ENCODE data around the gene ABCG1.

The ABCG1 gene

DNA sequence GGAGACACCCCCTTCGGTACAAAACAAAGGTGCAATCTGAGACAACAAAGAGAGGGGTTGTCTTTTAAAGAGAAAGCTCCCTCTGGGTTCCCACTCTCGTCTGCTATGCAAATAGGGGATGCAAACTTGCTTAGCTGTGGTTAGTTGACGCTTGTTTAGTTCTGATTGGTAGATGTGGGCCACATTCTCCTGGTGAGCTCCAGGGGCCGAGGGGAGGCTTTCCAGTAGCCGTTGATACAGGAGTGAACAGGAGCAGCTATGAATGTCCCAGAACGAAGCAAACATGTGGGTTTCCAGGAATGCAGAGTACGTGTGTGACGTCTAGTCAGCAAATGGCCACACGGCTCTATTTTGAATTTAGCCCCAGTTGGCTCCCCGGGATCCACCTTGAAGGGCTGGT is 117.1 kb downstream of the ABCG1 start:
- no peak overlapping the region for H3K27ac ChIP-seq (ENCODE audit: low read depth, low read length, poor library complexity, severe bottlenecking)
- no peak overlapping the region for H2AFZ ChIP-seq (ENCODE audit: low read length)
- H3K4me3 ChIP-seq (ENCODE audit: low read depth, low read length, poor library complexity, severe bottlenecking) = no peak overlapping the region
- peaks cover 10% of the 10 kb centered on the region; the same call in 1 of the 2 replicates for H3K9me3 ChIP-seq (ENCODE audit: low read length)
- no peaks in the 10 kb centered on the region for H3K4me1 ChIP-seq (ENCODE audit: insufficient read depth, low read length, severe bottlenecking)
- H3K36me3 ChIP-seq (ENCODE audit: insufficient read depth, low read length) = no peaks in the 10 kb centered on the region
- H3K79me2 ChIP-seq (ENCODE audit: insufficient read depth, low read length) = no peaks in the 10 kb centered on the region
- H4K20me1 ChIP-seq (ENCODE audit: insufficient read depth, low read length) = no peaks in the 10 kb centered on the region
- peaks cover 10% of the 10 kb centered on the region; the same call in 1 of the 2 replicates for H3K27me3 ChIP-seq (ENCODE audit: insufficient read depth, low read length)
- no peaks in the 10 kb centered on the region for H3F3A ChIP-seq (ENCODE audit: insufficient read depth, low read length)
- no peak for TF ChIP-seq EZH2 (IDR thresholded peaks at IDR 0.05; ENCODE audit: borderline replicate concordance, low read length)
- TF ChIP-seq, protein P1, sequence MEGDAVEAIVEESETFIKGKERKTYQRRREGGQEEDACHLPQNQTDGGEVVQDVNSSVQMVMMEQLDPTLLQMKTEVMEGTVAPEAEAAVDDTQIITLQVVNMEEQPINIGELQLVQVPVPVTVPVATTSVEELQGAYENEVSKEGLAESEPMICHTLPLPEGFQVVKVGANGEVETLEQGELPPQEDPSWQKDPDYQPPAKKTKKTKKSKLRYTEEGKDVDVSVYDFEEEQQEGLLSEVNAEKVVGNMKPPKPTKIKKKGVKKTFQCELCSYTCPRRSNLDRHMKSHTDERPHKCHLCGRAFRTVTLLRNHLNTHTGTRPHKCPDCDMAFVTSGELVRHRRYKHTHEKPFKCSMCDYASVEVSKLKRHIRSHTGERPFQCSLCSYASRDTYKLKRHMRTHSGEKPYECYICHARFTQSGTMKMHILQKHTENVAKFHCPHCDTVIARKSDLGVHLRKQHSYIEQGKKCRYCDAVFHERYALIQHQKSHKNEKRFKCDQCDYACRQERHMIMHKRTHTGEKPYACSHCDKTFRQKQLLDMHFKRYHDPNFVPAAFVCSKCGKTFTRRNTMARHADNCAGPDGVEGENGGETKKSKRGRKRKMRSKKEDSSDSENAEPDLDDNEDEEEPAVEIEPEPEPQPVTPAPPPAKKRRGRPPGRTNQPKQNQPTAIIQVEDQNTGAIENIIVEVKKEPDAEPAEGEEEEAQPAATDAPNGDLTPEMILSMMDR (IDR thresholded peaks at IDR 0.05; ENCODE audit: low read length) = no peak
- H3K4me2 ChIP-seq (ENCODE audit: low read length) = no peak overlapping the region
- H3K9me2 ChIP-seq (ENCODE audit: low read depth, low read length) = no peaks in the 10 kb centered on the region
- no peak overlapping the region for H3K9ac ChIP-seq (ENCODE audit: low read length)

DNA sequence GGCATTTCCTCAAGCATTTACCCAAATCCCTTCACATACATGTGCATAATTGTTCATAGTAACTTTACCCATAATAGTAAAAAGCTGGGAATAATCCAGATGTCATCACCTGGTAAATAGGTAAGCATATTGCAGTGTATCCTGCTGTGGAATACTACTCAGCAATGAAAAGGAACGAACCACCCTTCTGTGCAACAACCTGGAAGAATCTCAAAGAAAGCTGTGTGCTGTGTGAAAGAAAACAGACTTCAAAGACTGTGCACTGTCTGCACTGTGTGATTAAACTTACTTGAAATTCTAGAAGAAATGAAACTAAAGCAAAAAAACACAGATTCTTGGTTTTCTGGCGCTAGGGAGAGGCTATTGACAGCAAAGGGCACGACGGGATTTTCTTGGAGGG is 118.3 kb downstream of the ABCG1 start:
- H3K27me3 ChIP-seq (ENCODE audit: insufficient read depth, low read length) = peaks cover 7% of the 10 kb centered on the region; the same call in 1 of the 2 replicates

DNA sequence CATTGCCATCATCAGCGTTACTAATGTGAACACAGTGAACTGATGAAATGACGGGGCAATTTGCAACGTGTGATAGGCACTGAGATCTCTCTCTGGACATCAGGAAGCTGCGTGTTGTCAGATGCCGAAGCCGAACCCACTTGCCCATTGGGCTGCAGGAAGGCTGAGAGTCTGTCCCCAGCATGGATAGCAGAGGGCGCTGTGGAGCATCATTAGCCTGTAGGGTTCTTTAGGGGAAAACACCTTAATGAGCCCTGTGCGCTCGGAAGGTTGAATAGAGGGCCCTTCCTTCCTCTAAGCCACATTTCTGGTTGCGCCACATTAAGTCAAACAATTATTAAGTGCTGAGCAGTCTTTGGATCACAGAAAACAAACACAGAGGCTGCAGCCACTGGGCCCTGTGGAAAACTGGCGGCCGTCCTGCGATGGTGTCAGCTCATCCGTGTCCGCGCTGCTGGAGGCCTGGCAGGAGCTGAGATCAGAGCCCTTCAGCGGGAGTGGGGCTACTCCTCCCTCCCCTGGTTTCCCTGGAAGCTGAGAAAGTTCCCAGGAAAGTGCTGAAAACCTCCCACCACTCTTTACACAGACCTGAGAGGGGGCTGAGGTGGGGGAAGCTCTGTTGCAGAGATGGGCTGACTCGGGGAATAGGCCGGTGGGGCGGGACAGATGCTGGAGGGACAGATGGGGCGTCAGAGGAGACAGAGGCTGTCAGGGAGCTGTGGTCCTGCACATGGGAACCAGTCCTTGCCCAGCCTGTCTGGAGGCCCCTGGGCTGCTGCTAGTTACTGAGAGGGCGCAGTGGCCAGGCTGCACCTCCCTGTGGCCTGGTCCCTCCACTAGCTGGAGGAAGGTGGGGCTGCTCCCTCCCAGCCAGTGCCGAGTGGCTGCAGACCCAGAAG is 119.1 kb downstream of the ABCG1 start:
- TF ChIP-seq EZH2 (IDR thresholded peaks at IDR 0.05; ENCODE audit: borderline replicate concordance, low read length) = no peak
- TF ChIP-seq, protein P1 (IDR thresholded peaks at IDR 0.05; ENCODE audit: low read length) = peak; percentile 78
- no peaks in the 10 kb centered on the region for H3F3A ChIP-seq (ENCODE audit: insufficient read depth, low read length)
- H3K36me3 ChIP-seq (ENCODE audit: insufficient read depth, low read length) = no peaks in the 10 kb centered on the region
- H3K9me3 ChIP-seq (ENCODE audit: low read length) = peaks cover 4% of the 10 kb centered on the region; the same call in 1 of the 2 replicates
- H3K9ac ChIP-seq (ENCODE audit: low read length) = no peak overlapping the region
- no peak overlapping the region for H3K4me2 ChIP-seq (ENCODE audit: low read length)
- H3K9me2 ChIP-seq (ENCODE audit: low read depth, low read length) = no peaks in the 10 kb centered on the region
- H3K4me1 ChIP-seq (ENCODE audit: insufficient read depth, low read length, severe bottlenecking) = no peaks in the 10 kb centered on the region
- H3K4me3 ChIP-seq (ENCODE audit: low read depth, low read length, poor library complexity, severe bottlenecking) = no peak overlapping the region
- H3K27ac ChIP-seq (ENCODE audit: low read depth, low read length, poor library complexity, severe bottlenecking) = no peak overlapping the region
- H3K27me3 ChIP-seq (ENCODE audit: insufficient read depth, low read length) = peaks cover 4% of the 10 kb centered on the region; the same call in 1 of the 2 replicates
- no peak overlapping the region for H2AFZ ChIP-seq (ENCODE audit: low read length)
- no peaks in the 10 kb centered on the region for H4K20me1 ChIP-seq (ENCODE audit: insufficient read depth, low read length)
- H3K79me2 ChIP-seq (ENCODE audit: insufficient read depth, low read length) = no peaks in the 10 kb centered on the region

More for the DNA sequence above, 118.3 kb downstream of the ABCG1 start:
- no peak overlapping the region for H3K9ac ChIP-seq (ENCODE audit: low read length)
- H3K4me3 ChIP-seq (ENCODE audit: low read depth, low read length, poor library complexity, severe bottlenecking) = no peak overlapping the region
- H2AFZ ChIP-seq (ENCODE audit: low read length) = no peak overlapping the region
- no peaks in the 10 kb centered on the region for H3K36me3 ChIP-seq (ENCODE audit: insufficient read depth, low read length)
- no peak for TF ChIP-seq EZH2 (IDR thresholded peaks at IDR 0.05; ENCODE audit: borderline replicate concordance, low read length)
- TF ChIP-seq, protein P1 (IDR thresholded peaks at IDR 0.05; ENCODE audit: low read length) = no peak
- H4K20me1 ChIP-seq (ENCODE audit: insufficient read depth, low read length) = no peaks in the 10 kb centered on the region
- H3K9me2 ChIP-seq (ENCODE audit: low read depth, low read length) = no peaks in the 10 kb centered on the region
- no peak overlapping the region for H3K27ac ChIP-seq (ENCODE audit: low read depth, low read length, poor library complexity, severe bottlenecking)
- peaks cover 4% of the 10 kb centered on the region; the same call in 1 of the 2 replicates for H3K9me3 ChIP-seq (ENCODE audit: low read length)
- no peaks in the 10 kb centered on the region for H3K4me1 ChIP-seq (ENCODE audit: insufficient read depth, low read length, severe bottlenecking)
- no peak overlapping the region for H3K4me2 ChIP-seq (ENCODE audit: low read length)
- H3F3A ChIP-seq (ENCODE audit: insufficient read depth, low read length) = no peaks in the 10 kb centered on the region
- no peaks in the 10 kb centered on the region for H3K79me2 ChIP-seq (ENCODE audit: insufficient read depth, low read length)

Measured in OCI-LY1 (cell line).